ENCODE data around the gene NSD1. TPM values are rescaled to one million over a fixed set of nuclear protein-coding genes. Genes with fewer than 3 reads are reported as not detected.
A peak's percentile ranks its signal among the peaks of the same experiment; 100 is the strongest.
"Not testable (repeated sequence)": the region's sequence is repeated elsewhere in the genome, so short reads cannot be mapped to it uniquely, and the experiment has no call there.

NSD1 gene
- polyA plus RNA-seq, 1 donor: 68.7 TPM

- DNase-seq: no peak
Observed at GRCh38 chr5:177126771-177127170, 6.8 kb upstream of the NSD1 start.

- no peak for DNase-seq
Observed at GRCh38 chr5:177128551-177128981, 5.0 kb upstream of the NSD1 start.

GRCh38 chr5:177130211-177131018 lies 3.2 kb upstream of the NSD1 start:
- no peak for DNase-seq

- DNase-seq: no peak
Observed at GRCh38 chr5:177131019-177131320, 2.6 kb upstream of the NSD1 start.

GRCh38 chr5:177131352-177132135 lies 2.0 kb upstream of the NSD1 start:
- no peak for DNase-seq

GRCh38 chr5:177132136-177133095 lies 1.2 kb upstream of the NSD1 start:
- DNase-seq: peak; percentile 46

GRCh38 chr5:177133853-177134696 lies 502 bp downstream of the NSD1 start:
- peak; percentile 55 for DNase-seq

GRCh38 chr5:177134697-177135225 lies 1.2 kb downstream of the NSD1 start:
- no peak for DNase-seq

GRCh38 chr5:177140312-177140711 lies 6.7 kb downstream of the NSD1 start:
- no peak for DNase-seq

GRCh38 chr5:177141496-177141895 lies 7.9 kb downstream of the NSD1 start:
- no peak for DNase-seq

GRCh38 chr5:177142098-177142611 lies 8.6 kb downstream of the NSD1 start:
- no peak for DNase-seq

GRCh38 chr5:177142778-177143177 lies 9.2 kb downstream of the NSD1 start:
- DNase-seq: no peak

GRCh38 chr5:177146891-177147638 lies 13.5 kb downstream of the NSD1 start:
- no peak for DNase-seq

- DNase-seq: not testable (repeated sequence)
Observed at GRCh38 chr5:177150061-177150460, 16.5 kb downstream of the NSD1 start.

GRCh38 chr5:177154003-177154643 lies 20.6 kb downstream of the NSD1 start:
- no peak for DNase-seq

- DNase-seq: no peak
Observed at GRCh38 chr5:177162379-177162778, 28.8 kb downstream of the NSD1 start.

GRCh38 chr5:177163500-177163899 lies 29.9 kb downstream of the NSD1 start:
- DNase-seq: no peak

GRCh38 chr5:177169271-177169670 lies 35.7 kb downstream of the NSD1 start:
- DNase-seq: no peak

GRCh38 chr5:177171961-177172360 lies 38.4 kb downstream of the NSD1 start:
- no peak for DNase-seq

- no peak for DNase-seq
Observed at GRCh38 chr5:177175336-177175735, 41.8 kb downstream of the NSD1 start.

Data from left kidney (tissue), 2 donors.